CD14-positive monocyte (primary cell): ENCODE data around the gene TTC16. TPM values are rescaled to one million over a fixed set of nuclear protein-coding genes. Genes with fewer than 3 reads are reported as not detected.

Source experiments
- DNase-seq, 3 donors: peaks; one replicate each; pipeline ENCODE4 v3.0.0-alpha.2; 2011 to 2022
- H2AFZ ChIP-seq: 2 replicates; pipeline ENCODE4 v1.6.0; 2012; ENCODE audit warnings: mild to moderate bottlenecking, low read depth, low read length, inconsistent platforms; ENCODE audit not compliant: insufficient read depth, poor library complexity, severe bottlenecking
- H3K27ac ChIP-seq, 2 donors: 1 replicate in 1 of 2; 2 replicates in 1 of 2; pipeline ENCODE4 v1.5.1; 2012 to 2013; ENCODE audit warnings: low read length in 2 of 2, control low read depth in 1 of 2, inconsistent platforms in 1 of 2, low read depth in 1 of 2, mild to moderate bottlenecking in 1 of 2
- H3K27me3 ChIP-seq, 2 donors: one replicate each; pipeline versions ENCODE4 v1.6.0 to v1.6.1; 2011 to 2013; ENCODE audit warnings: low read length in 2 of 2; ENCODE audit not compliant: control insufficient read depth in 2 of 2, insufficient read depth in 2 of 2
- H3K36me3 ChIP-seq, 2 donors: replicated peaks in 1 of 2; 1 replicate in 1 of 2; 2 replicates in 1 of 2; pipeline versions ENCODE4 v1.5.1 to v1.6.1; 2012 to 2013; ENCODE audit warnings: low read length in 2 of 2, control low read depth in 1 of 2, inconsistent platforms in 1 of 2, mild to moderate bottlenecking in 1 of 2; ENCODE audit not compliant: insufficient read depth in 2 of 2, control insufficient read depth in 1 of 2
- H3K4me1 ChIP-seq, 2 donors: 1 replicate in 1 of 2; 2 replicates in 1 of 2; pipeline versions ENCODE4 v1.5.1 to v1.6.1; 2012 to 2013; ENCODE audit warnings: low read length in 2 of 2, control low read depth in 1 of 2, inconsistent platforms in 1 of 2, mild to moderate bottlenecking in 1 of 2, moderate library complexity in 1 of 2; ENCODE audit not compliant: insufficient read depth in 2 of 2, control insufficient read depth in 1 of 2
- H3K4me2 ChIP-seq: replicated peaks from 2 replicates; pipeline ENCODE3; 2012; ENCODE audit warnings: low read length, moderate library complexity, mild to moderate bottlenecking; ENCODE audit not compliant: poor library complexity, severe bottlenecking; ENCODE audit errors: extremely low read depth
- H3K4me3 ChIP-seq, 3 experiments: fragments of 200-600 bp in 1 of 3; sonication (generic) in 1 of 3; replicated peaks in 1 of 3; 1 replicate in 2 of 3; 2 replicates in 1 of 3; pipeline ENCODE4 v1.5.1; 2011 to 2013; ENCODE audit warnings: low read length in 3 of 3, mild to moderate bottlenecking in 3 of 3, control low read depth in 2 of 3, low read depth in 2 of 3, inconsistent platforms in 1 of 3, moderate library complexity in 1 of 3
- H3K79me2 ChIP-seq: 2 replicates; pipeline ENCODE4 v1.6.0; 2012; ENCODE audit warnings: mild to moderate bottlenecking, control low read depth, inconsistent platforms, low read length, moderate library complexity; ENCODE audit not compliant: insufficient read depth
- H3K9ac ChIP-seq: 2 replicates; pipeline ENCODE4 v1.6.0; 2017; ENCODE audit warnings: low read length, mild to moderate bottlenecking; ENCODE audit not compliant: insufficient read depth, poor library complexity, severe bottlenecking
- H3K9me3 ChIP-seq, 2 donors: replicated peaks in 1 of 2; 1 replicate in 1 of 2; 2 replicates in 1 of 2; pipeline versions ENCODE4 v1.5.1 to v1.6.1; 2012 to 2013; ENCODE audit warnings: low read length in 2 of 2, control low read depth in 1 of 2; ENCODE audit not compliant: control insufficient read depth in 1 of 2, insufficient read depth in 1 of 2
- H4K20me1 ChIP-seq: 2 replicates; pipeline ENCODE4 v1.6.0; 2012; ENCODE audit warnings: mild to moderate bottlenecking, low read length, control low read depth, moderate library complexity; ENCODE audit not compliant: insufficient read depth
- H3K27ac Mint-ChIP-seq, 7 donors: one replicate each; pipeline ENCODE4 v1.8.0; 2020; ENCODE audit warnings: mild to moderate bottlenecking in 7 of 7, mixed read lengths in 7 of 7, moderate library complexity in 6 of 7, inconsistent platforms in 2 of 7
- H3K27me3 Mint-ChIP-seq, 3 donors: one replicate each; pipeline ENCODE4 v1.8.0; 2021 to 2022; ENCODE audit warnings: low read depth in 3 of 3, mild to moderate bottlenecking in 3 of 3, mixed read lengths in 3 of 3, moderate library complexity in 3 of 3, inconsistent platforms in 1 of 3
- H3K36me3 Mint-ChIP-seq, 2 donors: one replicate each; pipeline ENCODE4 v1.8.0; 2020; ENCODE audit warnings: mixed read lengths in 2 of 2, inconsistent platforms in 1 of 2, mild to moderate bottlenecking in 1 of 2
- H3K4me1 Mint-ChIP-seq: one replicate; pipeline ENCODE4 v1.8.0; 2020; ENCODE audit warnings: mild to moderate bottlenecking, mixed read lengths
- H3K4me3 Mint-ChIP-seq, 2 donors: one replicate each; pipeline ENCODE4 v1.8.0; 2020; ENCODE audit warnings: mild to moderate bottlenecking in 2 of 2, mixed read lengths in 2 of 2, moderate library complexity in 1 of 2
- H3K9me3 Mint-ChIP-seq, 7 donors: one replicate each; pipeline ENCODE4 v1.8.0; 2020 to 2022; ENCODE audit warnings: mixed read lengths in 7 of 7, mild to moderate bottlenecking in 6 of 7, moderate library complexity in 6 of 7, inconsistent platforms in 2 of 7
- CTCF ChIP-seq: fragments of 200-600 bp; IDR thresholded peaks from one replicate; pipeline ENCODE4 v1.8.0; 2022; ENCODE audit warnings: antibody characterized with exemption, mild to moderate bottlenecking
- WGBS: methylation state at CpG from one replicate; pipeline ENCODE4 v1.1.5; 2013; ENCODE audit warnings: missing lambda C conversion rate; ENCODE audit not compliant: insufficient coverage; 5-methylcytosine and 5-hydroxymethylcytosine counted together
- intact Hi-C, 2 donors: fragments of 100-400 bp; cut with micrococcal nuclease; formaldehyde crosslinking; loops; one replicate each; pipeline versions ENCODE4 v1.15.0 to v1.15.1; 2023
- polyA plus RNA-seq, 3 donors: library from polyadenylated mRNA; depleted of rRNA in 1 of 3; unstranded in 2 of 3; stranded (reverse) in 1 of 3; fragments of 300-500 nt in 2 of 3; fragments of >200 nt in 1 of 3; fragmentation: Illumina TruSeq in 2 of 3; gene quantifications; 1 replicate in 2 of 3; 2 replicates in 1 of 3; pipeline ENCODE4 v1.2.3, GENCODE V29; 2012 to 2021

Gene TTC16
- polyA plus RNA-seq, 3 donors = 0.04 TPM; not detected in 2

GRCh38 chr9:127733614-127734013 lies 17.7 kb downstream of the TTC16 start:
- Histone ChIP-seq H3K9ac (no peak overlapping the region), H3K27ac (peak overlapping the region in 1 of 2 donors; percentile 90)
- WGBS = 0% methylated on average over 1 of the region's 2 CpGs

GRCh38 chr9:127734247-127734746 lies 18.4 kb downstream of the TTC16 start:
- peaks cover 19 to 25% of the 10 kb centered on the region in 2 donors for H3K4me1 ChIP-seq
- peak overlapping the region; percentile 74 for H3K4me2 ChIP-seq
- no peaks in the 10 kb centered on the region for H3K9me3 ChIP-seq
- no peak for DNase-seq
- H3K36me3 ChIP-seq = peaks cover 31 to 50% of the 10 kb centered on the region in 2 donors
- peaks cover 33 to 57% of the 10 kb centered on the region in 2 donors for H3K36me3 Mint-ChIP-seq
- 68% methylated on average over 22 of the region's 22 CpGs for WGBS
- H3K27ac ChIP-seq = peak overlapping the region; percentile 76 to 90
- no peak for TF ChIP-seq CTCF
- H3K27me3 ChIP-seq = no peaks in the 10 kb centered on the region
- intact Hi-C loops = loop anchor here in 1 of 2 donors (1.0 to 5.0 kb wide), 4 partner anchors 37 to 229 kb away; no protein-coding TSS in a partner anchor
- peaks cover 17% of the 10 kb centered on the region for H3K4me1 Mint-ChIP-seq
- H3K9ac ChIP-seq = peak overlapping the region; percentile 95
- H3K4me3 ChIP-seq = peak overlapping the region in 2 of 3 experiments; percentile 46 to 76
- H2AFZ ChIP-seq = no peak overlapping the region
- H4K20me1 ChIP-seq = peaks cover 54% of the 10 kb centered on the region
- H3K27ac Mint-ChIP-seq = peak overlapping the region; percentile 86 to 95 (median 90)
- peaks cover 0 to 1% (median 0%) of the 10 kb centered on the region in 7 donors for H3K9me3 Mint-ChIP-seq
- peak overlapping the region; percentile 75 to 81 for H3K4me3 Mint-ChIP-seq
- no peaks in the 10 kb centered on the region for H3K79me2 ChIP-seq
- peaks cover 0 to 3% (median 0%) of the 10 kb centered on the region in 3 donors for H3K27me3 Mint-ChIP-seq

More at GRCh38 chr9:127733614-127734013, 17.7 kb downstream of the TTC16 start:
- intact Hi-C loops = loop anchor here (1.0 to 5.0 kb wide), 5 partner anchors 37 to 229 kb away; no protein-coding TSS in a partner anchor
- Mint-ChIP-seq H3K27me3 (peaks cover 0 to 3% (median 0%) of the 10 kb centered on the region in 3 donors), H3K4me1 (peaks cover 17% of the 10 kb centered on the region), H3K36me3 (peaks cover 27 to 50% of the 10 kb centered on the region in 2 donors), H3K9me3 (peaks cover 0 to 1% (median 0%) of the 10 kb centered on the region in 7 donors), H3K4me3 (no peak overlapping the region), H3K27ac (peak overlapping the region; percentile 63 to 95 (median 86))
- Histone ChIP-seq H4K20me1 (peaks cover 47% of the 10 kb centered on the region), H3K4me3 (no peak overlapping the region), H3K9me3 (no peaks in the 10 kb centered on the region), H3K79me2 (no peaks in the 10 kb centered on the region), H3K4me2 (peak overlapping the region; percentile 74), H3K27me3 (no peaks in the 10 kb centered on the region), H3K36me3 (peaks cover 25 to 43% of the 10 kb centered on the region in 2 donors), H2AFZ (no peak overlapping the region), H3K4me1 (peaks cover 19 to 25% of the 10 kb centered on the region in 2 donors)
- no peak for TF ChIP-seq CTCF
- DNase-seq = peak in 1 of 3 donors; percentile 30
